Fibroblast of upper back skin (primary cell): Measurements from ENCODE around the gene PRLH.

Experiments
- DNase-seq: peaks from one replicate; pipeline ENCODE4 v3.0.0-alpha.2; 2013

The PRLH gene

DNA sequence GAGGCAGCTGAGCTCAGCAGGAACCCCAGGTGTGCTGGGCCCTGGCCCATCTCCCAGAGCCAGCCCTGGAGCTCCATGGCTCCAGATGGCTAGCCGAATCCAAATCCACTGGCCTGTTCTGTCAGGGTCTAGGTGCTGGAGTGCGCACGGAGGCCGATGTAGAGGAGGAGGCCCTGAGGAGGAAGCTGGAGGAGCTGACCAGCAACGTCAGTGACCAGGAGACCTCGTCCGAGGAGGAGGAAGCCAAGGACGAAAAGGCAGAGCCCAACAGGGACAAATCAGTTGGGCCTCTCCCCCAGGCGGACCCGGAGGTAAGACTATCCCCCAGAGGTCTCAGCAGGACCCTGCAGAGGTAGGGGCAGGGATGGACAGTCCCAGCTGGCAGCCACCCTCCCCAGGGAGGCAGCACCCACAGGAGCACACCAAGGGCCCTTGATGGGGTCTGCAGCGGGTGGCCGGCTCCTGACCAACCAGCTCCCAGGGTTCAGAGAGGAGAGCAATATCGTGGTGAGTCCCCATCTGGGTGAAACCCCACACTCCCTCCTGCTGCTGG, 26.1 kb upstream of the PRLH start:
- DNase-seq = no peak

DNA sequence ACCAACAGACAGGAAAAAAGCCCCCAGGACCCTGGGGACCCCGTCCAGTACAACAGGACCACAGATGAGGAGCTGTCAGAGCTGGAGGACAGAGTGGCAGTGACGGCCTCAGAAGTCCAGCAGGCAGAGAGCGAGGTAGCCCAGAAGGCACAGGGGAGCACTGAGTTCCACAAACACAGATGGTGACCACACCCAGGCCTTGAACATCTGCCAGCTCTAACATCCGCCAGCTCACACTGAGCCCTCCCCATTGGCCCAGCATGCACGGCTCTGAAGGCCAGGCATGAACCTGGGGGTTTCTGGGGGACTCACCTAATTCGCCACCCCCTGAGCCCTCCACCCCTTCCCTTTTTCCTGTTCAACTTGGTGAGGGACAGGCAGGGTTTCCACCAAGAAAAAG, 25.6 kb upstream of the PRLH start:
- DNase-seq = peak; percentile 66

DNA sequence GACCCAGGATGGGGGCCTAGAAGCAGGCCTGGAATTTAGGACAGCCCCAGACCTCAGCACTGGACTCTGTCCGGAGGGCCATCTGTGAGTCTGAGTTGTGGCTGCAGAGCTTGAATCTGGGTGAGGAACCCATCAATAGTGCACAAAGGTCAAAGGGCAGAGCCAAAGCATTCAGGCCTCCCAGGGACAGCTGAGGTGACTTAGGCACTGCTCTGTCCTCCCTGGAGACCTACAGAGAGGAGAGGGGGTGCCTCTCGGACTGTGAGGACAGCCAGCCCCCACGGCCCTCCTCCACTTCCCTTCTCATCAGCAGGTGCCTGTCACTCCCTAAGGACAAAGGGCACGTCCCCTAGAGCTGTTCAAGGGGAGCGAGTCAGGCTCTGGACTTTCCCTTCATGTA, 25.1 kb upstream of the PRLH start:
- no peak for DNase-seq

DNA sequence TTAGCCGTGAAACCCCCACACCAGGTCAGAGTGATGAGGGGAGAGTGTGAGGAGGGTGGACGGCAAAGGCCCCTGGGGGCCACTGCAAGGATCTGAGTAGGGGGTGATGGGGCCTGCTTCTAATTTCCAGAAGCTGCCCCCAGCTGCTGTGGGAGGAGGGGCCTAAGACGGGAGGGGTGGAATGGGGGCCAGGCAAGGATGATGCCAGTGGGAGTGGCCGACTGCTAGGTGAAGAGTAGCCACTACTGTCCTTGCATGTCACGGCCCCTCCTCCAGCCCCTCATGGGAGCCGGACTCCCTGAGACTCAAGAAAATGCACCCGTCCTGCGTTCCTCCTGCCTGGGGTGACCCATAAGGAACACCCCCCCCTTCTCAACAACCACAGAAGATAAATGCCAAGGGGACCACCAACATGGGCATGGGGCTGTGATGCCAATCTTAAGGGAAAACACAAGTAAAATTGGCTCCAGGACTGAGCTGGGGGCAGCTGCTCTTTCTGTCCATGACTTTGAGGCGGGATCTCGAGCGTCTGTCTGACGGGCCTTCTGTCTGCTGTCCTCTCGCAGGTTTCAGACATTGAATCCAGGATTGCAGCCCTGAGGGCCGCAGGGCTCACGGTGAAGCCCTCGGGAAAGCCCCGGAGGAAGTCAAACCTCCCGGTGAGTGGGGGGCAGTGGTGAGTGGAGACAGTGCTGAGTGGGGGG, 24.2 kb upstream of the PRLH start:
- DNase-seq = no peak

DNA sequence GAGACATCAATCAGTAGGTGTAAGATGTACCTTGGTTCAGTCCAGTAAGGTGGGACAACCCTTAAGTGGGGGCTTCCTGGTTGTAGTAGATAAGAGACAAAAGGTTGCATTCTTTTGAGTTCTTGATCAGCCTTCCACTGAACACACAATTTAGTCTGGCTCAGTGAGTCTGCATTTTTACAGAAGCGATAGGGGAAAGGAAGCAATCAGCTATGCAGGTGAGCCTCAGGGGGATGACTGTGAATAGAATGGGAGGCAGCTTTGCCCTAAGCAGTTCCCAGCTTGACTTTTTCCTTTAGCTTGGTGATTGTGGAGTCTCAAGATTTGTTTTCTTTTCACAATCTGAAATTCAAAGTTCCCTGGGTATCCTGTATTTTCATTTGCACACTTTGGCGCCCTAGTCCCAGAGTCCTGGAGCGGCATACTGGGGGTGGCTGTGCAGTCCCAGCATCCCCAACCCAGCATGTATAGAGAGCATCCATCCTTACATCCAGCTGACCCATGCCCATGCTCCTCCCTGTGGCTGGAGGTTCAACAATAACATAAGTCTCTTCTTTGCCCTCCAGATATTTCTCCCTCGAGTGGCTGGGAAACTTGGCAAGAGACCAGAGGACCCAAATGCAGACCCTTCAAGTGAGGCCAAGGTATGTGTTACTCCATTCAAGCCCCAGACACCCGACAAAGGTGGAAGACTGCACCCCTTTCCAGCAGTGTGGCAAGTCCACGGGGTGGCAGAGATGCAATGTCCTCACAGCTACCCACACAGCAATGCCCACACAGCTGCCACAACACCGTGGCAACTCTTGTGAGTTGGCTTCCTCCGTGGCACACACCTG, 20.1 kb upstream of the PRLH start:
- DNase-seq = no peak

DNA sequence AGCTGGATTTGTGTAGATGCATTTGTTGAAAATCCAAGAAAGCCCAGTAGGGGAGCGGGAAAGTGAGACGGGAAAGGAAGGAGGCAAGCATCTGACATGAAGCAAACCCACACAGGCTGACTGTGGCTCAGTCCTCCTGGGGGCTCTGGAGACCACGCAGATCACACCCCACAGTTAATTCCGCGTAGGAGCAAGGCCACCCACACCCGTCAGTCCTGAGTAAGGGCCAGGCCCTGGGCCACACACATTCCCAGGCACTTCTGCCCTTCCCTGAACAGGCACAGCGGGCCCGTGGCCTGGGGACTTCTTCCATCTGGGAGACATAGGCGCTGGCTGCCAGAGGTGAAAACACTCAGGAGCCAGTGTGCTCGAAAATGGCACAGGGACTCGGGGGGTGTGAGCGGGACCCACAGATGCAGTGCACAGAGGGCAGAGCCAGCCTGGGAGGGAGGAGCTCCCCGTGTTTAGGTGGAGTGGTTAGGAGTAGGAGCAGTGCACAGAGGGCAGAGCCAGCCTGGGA, 19.4 kb upstream of the PRLH start:
- DNase-seq = no peak

DNA sequence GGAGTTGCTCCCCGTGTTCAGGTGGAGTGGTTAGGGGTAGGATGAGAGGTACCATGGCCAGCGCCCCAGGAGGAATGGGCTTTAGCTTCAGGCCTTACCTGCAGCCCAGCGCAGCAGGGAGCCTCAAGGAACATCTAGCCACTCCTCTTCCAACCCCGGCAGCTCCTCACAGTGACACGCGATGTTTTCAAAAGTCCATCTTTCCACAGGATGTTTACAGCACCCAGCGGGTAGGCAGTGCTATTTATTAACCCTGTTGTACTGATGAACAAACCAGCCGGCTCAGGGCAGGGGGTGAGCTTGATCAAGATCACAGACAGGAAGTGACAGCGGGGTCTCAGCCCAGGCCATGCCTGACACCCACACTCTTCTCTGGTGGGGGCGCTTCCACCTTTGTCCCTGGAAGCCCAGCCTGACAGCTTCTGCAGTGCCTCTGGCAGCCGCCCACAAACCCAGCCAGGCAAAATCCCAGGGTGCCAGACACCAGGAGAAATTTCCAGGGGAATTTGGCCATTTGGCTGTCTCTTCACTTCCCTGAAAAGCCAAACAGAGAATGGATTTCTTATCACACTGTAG, 18.4 kb upstream of the PRLH start:
- DNase-seq = no peak

DNA sequence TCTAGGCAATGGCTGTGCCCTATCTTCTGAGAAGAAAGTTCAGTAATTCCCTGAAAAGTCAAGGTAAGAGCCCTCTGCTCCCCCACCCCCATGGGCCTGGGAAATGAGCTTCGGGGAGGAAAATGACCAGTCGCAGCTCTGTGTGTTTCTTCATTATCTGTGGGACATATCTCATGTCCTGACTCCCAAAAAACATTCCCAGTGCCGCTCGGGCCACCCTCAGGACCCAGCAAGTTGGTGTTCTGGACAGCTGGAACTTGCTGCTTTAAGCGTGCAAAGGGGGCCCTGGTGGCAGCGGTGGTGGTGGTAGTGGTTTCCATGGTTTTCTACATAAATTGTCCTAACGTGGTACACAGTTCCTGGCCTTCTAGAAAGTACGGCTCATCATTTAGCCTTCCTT, 17.2 kb upstream of the PRLH start:
- no peak for DNase-seq

DNA sequence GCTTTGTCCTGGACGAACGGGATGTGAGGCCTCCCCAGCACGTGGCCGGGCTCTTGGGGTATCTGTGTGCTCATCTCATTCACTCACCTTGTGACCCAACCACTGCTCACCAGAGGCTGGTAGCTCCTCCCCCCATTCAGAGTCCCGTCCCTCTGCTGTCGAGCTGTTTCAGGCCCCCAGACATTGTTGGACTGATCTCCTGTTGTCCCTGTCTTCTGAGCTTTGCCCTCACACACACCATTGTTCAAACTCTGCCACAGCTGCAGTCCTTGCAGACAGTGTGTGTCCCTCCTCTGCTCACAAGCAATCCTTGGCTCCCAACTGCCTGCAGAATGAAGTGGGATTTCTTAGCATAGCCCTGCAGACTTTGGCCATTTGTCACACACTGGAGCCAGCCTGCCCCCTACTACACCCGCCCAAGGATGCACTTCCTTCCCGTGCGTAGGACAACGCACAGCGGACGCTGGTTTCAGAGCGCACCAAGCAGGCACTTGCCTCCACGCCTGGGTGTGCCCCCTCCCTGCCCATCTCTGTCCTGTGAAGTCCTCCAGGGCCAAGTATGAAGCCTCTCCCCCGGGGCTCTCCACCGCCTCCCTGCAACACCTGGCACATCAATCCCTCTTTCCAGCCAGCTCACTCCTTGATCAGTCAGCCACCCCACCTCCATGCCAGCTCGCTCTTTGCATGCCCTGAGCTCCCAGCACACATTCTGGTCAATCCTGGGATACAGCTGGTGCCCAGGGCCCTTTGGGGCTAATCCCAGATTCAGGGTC, 16.5 kb upstream of the PRLH start:
- no peak for DNase-seq

DNA sequence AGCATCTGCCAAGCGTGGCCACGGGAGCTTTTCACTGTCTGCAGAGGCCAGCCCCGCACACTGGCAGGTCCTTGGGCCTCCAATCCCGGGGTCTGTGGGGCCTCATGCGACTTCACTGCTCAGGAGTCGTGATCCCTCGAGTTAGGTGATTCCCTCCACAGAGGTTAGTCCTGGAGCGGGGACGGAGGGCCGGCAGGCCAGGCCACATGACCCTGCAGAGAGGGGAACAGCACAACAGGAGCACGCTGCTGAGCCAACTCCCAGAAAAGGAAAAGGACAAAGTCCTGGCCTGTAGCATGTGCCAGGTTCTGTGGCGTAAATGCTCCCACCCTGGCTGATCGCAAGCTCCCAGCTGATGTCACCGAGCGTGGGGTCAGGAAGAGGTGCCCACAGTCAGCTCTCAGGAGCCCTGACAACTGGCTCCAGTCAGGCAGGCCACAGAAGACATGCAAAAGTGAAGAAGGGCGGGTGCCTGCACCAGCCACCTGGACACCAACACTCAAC, 15.3 kb upstream of the PRLH start:
- no peak for DNase-seq

DNA sequence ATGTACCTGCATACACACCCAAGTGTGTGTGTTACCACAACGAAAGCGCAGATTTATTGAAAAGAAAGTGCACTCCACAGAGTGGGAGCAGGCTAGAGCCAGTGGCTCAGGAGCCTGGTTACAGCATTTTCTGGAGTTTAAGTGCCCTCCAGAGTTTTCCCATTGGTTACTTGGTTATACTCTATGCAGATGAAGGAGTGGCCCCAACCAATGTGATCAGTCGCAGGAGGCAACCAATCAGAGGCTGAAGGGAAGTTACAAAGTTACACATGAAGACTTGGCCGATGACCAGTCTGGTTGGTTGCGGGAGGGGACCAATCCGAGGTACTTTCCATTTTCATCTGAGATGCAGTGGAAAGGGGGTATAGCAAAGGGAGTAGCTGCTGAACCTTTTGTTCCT, 13.5 kb upstream of the PRLH start:
- no peak for DNase-seq

DNA sequence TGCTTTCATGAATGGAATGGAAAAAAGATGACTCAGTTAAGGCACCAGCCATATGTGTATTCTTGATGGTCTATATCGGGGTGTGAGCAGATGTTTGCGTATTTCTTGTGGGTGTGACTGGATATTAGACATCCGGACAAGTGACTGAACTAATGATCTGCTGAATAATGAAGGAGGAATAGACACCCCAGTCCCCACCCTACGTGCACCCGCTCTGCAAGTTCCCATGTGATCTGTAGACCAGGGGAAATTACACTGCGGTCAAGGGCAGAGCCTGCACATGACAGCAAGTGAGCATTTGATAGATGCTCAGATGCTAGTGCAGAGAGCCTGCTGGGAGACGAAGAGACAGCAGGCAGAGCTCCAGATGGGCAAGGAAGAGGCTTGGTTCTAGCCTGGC, 12.4 kb upstream of the PRLH start:
- no peak for DNase-seq

DNA sequence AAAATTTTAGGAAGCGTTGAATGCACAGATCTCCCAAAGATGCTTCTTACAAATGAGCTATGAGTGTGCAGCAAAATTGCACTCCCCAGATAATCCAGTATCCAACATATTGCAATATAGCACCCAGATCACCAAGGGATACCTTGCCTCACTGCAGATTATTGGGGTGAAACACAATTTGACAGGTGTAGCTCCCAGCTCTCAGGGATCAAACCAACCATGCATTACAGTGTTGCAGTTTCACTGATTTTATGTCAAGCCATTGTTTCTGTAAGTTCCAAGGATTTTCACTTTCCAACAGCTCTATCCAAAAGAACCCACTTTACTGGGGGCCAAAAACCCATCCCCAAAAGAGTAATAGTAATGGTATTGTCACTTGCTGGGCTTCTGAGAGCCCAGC, 10.8 kb upstream of the PRLH start:
- no peak for DNase-seq

DNA sequence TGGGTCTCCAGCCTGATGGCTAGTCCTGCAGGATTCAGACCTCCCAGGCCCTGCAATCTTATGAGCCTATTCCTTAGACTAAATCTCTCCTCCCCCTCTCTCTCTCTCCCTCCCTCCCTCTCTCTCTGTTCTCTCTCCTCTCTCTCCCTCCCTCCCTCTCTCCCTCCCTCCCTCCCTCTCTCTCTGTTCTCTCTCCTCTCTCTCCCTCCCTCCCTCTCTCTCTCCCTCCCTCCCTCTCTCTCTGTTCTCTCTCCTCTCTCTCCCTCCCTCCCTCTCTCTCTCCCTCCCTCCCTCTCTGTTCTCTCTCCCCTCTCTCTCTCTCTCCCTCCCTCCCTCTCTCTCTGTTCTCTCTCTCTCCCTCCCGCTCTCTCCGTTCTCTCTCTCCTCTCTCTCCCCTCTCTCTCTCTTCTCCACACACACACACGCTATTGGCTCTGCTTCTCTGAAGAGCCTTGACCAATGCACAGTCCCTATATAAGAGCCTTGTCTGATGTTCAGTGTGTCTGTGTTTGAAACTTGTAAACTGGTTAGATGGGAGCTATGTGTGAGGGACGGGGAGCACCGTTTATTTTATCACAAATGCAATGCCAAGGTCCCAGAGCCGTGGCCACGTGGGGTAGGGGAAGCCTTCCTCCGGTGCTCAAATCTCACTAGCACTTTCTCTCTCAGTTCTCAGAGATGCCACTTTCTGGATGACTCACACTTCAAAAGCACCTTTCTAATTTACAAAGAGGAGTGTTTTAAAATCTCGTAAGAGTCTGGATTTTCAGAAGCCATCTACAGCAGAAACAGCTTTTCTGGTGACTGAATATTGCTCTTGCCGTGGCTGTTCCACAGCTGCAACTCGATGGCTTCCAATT, 9.4 kb upstream of the PRLH start:
- DNase-seq = no peak

DNA sequence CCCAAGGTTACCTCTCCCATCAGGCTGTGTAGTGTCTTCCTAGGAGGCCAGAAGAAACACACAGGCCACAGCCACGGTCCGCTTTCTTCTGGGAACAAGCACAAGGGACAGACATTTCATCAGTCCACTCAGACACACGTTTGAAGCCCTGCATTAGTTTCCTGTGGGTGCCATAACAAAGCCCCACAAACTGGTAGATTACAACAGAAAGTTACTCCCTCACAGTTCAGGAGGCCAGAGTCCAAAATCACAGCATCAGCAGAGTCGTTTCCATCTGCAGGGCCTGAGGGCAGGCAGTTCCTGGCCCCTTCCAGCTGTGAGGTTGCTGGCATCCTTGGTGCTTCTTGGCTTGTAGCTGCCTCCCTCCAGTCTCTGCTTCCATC, 8.8 kb upstream of the PRLH start:
- DNase-seq = no peak

DNA sequence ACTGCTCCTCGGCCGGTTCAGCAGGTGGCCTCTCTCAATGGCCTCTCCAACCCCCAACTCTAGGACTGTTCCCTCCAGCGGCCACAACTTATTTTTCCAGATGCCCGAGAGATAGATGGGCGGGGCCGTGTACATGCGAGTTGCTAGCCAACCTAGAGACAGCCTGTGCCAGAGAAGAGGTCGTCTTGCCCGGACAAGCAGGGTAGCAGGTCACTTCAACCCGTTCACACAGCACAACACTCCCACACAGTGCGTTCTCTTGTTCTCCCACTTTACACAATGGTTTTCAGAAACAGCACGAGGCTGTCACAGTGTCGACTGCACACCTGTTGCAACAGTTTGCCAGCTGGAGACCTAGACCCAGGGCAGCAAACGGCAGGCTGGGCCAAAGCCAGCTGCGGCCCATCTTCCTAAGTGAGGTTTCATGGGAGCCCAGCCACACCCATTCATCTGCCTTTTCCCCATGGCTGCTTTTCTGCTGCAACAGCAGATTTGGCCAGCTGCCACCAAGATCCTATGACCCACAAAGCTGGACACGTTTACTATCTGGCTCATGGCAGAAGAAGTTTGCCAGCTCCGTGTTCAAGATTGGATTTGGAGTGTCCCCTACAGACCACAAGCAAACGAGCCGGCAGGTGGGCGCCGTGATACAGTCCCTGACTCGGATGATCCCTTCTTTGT, 7.3 kb upstream of the PRLH start:
- DNase-seq = peak; percentile 39

DNA sequence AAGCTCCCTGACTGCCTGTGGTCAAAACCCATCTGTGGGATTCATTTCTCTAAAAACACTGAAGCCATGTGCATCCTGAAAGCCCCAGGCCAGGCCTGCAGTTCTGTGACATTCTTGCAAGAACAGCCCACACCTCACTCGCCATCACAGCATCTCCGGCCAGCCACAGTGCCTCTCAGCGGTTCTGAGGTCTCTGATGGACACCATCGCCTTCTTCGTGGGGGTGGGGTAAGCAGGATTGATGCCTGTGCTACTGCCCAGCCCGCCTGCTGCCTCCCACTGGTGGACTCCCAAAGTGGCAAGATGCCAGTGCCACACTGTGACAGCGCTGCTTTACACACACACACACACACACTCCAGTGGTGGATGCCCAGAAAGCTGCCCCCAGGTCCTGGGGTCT, 5.2 kb upstream of the PRLH start:
- DNase-seq = no peak

DNA sequence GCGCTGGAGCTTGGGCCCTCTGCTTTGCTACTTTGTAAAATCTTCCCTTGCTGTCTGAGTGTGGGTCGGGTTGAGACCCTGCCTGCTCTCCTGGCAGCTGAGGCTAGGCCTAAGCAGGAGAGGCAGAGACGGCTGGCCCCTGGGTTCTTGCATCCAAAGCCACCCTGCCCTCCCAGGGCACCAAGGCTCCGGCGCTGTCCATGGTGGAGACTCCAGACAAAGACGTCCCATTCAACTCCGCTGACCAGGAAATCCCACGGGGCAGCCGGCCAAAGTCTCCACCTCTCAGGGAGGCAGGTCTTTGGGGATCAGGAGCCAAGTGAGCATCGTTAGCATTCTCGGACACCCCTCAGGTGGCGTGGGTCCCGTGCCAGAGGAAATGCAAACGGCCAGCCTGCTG, 2.6 kb upstream of the PRLH start:
- peak; percentile 29 for DNase-seq

DNA sequence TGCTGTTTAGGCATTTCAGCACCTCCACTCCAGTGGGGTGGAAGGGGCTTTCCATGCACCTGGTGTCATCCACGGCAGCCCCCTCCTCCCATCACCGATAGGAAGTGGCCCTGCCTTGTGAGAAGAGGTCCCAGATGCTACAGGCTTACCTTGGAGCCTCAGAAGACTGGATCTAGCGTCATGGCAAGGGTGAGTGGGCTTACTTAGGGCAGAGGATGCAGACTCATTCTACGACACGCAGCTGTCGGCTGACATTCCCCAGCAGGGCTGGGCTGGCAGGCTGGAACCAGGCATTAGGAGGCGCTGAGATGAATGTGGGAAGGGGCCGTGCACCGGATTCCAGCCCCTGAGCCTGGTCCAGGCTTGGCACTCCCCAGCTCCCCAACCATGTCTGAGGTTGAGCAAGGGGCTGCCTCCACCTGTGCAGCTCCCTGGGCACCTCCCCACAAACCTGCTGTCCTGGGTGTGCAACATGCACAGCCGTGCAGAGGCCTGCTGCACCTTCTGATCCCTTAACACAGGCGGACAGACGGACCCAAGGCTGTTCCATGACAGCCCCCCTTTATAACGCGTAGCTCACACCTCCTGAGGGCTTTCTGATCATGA, 1.7 kb upstream of the PRLH start:
- no peak for DNase-seq

DNA sequence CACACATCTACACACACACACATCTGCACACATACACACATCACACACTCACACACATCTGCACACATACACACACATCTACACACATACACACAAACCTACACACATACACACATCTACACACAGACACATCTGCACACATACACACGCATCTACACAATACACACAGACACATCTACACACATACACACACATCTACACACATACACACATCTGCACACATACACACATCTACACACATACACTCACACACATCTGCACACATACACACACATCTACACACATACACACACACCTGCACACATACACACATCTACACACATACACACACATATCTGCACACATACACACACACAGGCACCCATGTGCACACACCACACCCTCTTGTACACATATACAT, 400 bp upstream of the PRLH start:
- DNase-seq = no peak
